ENCODE data around the gene PHETA2. TPM values are rescaled to one million over a fixed set of nuclear protein-coding genes. Genes with fewer than 3 reads are reported as not detected.

PHETA2 gene
- total RNA-seq, 1 experiment from 2014 or later = 5.7 TPM

- TF ChIP-seq KAT7 (CRISPR knock-in tag; IDR thresholded peaks at IDR 0.05; ENCODE audit: borderline replicate concordance) (no peak), ZMAT4 (CRISPR knock-in tag; IDR thresholded peaks at IDR 0.05) (no peak), FOXJ3 (CRISPR knock-in tag; IDR thresholded peaks at IDR 0.05; ENCODE audit: borderline replicate concordance) (no peak), E2F1 (CRISPR knock-in tag; IDR thresholded peaks at IDR 0.05) (no peak), ZNF396 (CRISPR knock-in tag; IDR thresholded peaks at IDR 0.05; ENCODE audit: borderline replicate concordance) (no peak)
These were observed at the start of gene PHETA2 (continued) for GRCh38 chr22:42074132-42074811.

GRCh38 chr22:42025421-42025820, 48.6 kb upstream of the PHETA2 start:
- no peak overlapping the region for H3K27ac Mint-ChIP-seq
- no peak overlapping the region for H3K4me3 Mint-ChIP-seq
- H3K36me3 Mint-ChIP-seq = no peaks in the 10 kb centered on the region
- POLR2A ChIA-PET = no interaction called here
- TF ChIP-seq STAT6 (CRISPR knock-in tag; conservative IDR thresholded peaks at IDR 0.05; ENCODE audit: low read depth) (no peak), ZNF138 (CRISPR knock-in tag; conservative IDR thresholded peaks at IDR 0.05) (no peak), ZNF423 (CRISPR knock-in tag; IDR thresholded peaks at IDR 0.05) (no peak), USF2 (CRISPR knock-in tag; IDR thresholded peaks at IDR 0.05) (no peak), IRF1 (CRISPR knock-in tag; IDR thresholded peaks at IDR 0.05) (no peak), ELF4 (CRISPR knock-in tag; IDR thresholded peaks at IDR 0.05; ENCODE audit: low read depth) (no peak), ETV6 (CRISPR knock-in tag; IDR thresholded peaks at IDR 0.05) (no peak), GABPB1 (CRISPR knock-in tag; IDR thresholded peaks at IDR 0.05) (no peak), ZMAT4 (CRISPR knock-in tag; IDR thresholded peaks at IDR 0.05) (no peak), JAZF1 (CRISPR knock-in tag; IDR thresholded peaks at IDR 0.05) (no peak), CREM (CRISPR knock-in tag; IDR thresholded peaks at IDR 0.05) (no peak), SMAD4 (CRISPR knock-in tag; IDR thresholded peaks at IDR 0.05) (no peak), MYBL2 (CRISPR knock-in tag; IDR thresholded peaks at IDR 0.05) (no peak), TEAD1 (CRISPR knock-in tag; IDR thresholded peaks at IDR 0.05) (no peak), HMGA2 (CRISPR knock-in tag; IDR thresholded peaks at IDR 0.05) (no peak)
- H3K4me1 Mint-ChIP-seq = peaks cover 3% of the 10 kb centered on the region; the same call in 1 of the 2 replicates
- peaks cover 8% of the 10 kb centered on the region for H3K27me3 Mint-ChIP-seq (ENCODE audit: low read depth)
- no peaks in the 10 kb centered on the region for H3K9me3 Mint-ChIP-seq
- CTCF ChIA-PET = interaction anchor here (0.7 kb wide), 1 partner anchor 546 kb away, joined by 3 read pairs; no protein-coding TSS in a partner anchor
- no peak for DNase-seq (ENCODE audit: low spot score)
- ATAC-seq = no peak

Measured in WTC11 (cell line).